K562 (cell line): ENCODE measurements around the gene PRSS27. TPM values are rescaled to one million over a fixed set of nuclear protein-coding genes. Genes with fewer than 3 reads are reported as not detected.

Experiments
- ATAC-seq: fragments of 200-7000 bp; cut with Tn5 transposase; 3 replicates; pipeline ENCODE4 v1.9.1; 2020; ENCODE audit warnings: moderate library complexity
- BruUV-seq: library from RNA; stranded (reverse); fragments of 400-500 nt; replicated peaks from 2 replicates; lab custom pipeline; 2021; lab: Mats Ljungman, UMichigan
- CTCF ChIA-PET: fragments of 300-600 bp; formaldehyde crosslinking; extraction: SDS; loops from one replicate; lab custom pipeline; 2021; ENCODE audit warnings: low intra/inter-chr PET ratio; lab: Yijun Ruan, JAX
- POLR2A ChIA-PET: fragments of 300-600, 350-650 bp; sonication (Branson Sonifier 250); formaldehyde crosslinking; extraction: SDS; loops from one replicate; lab custom pipeline; 2021; ENCODE audit warnings: antibody characterized with exemption, inconsistent platforms; lab: Yijun Ruan, JAX
- DNase-seq, 4 experiments: peaks; one replicate each; pipeline versions ENCODE4 v3.0.0 to v3.0.0-alpha.2; 2011 to 2018; ENCODE audit warnings: low spot score in 3 of 4, mixed read lengths in 3 of 4; ENCODE audit errors: extremely low read depth in 1 of 4
- FAIRE-seq: peaks from 2 replicates; lab custom pipeline; 2011; peaks lifted over from hg19 to GRCh38; lab: Jason Lieb, UNC
- H2AFZ ChIP-seq: 2 replicates; pipeline ENCODE4 v1.6.0; 2011; ENCODE audit warnings: low read depth, low read length, control low read depth, inconsistent platforms
- H3K27ac ChIP-seq: fragments of 200-600 bp; 3 replicates; pipeline ENCODE4 v1.8.0; 2011; ENCODE audit warnings: low read depth, mild to moderate bottlenecking, control low read depth, inconsistent platforms, low read length, moderate library complexity, mixed read lengths; ENCODE audit errors: extremely low read depth
- H3K27me3 ChIP-seq, 2 experiments: fragments of 300-600 bp in 1 of 2; 2 replicates in 1 of 2; 3 replicates in 1 of 2; pipeline versions ENCODE4 v1.6.0 to v1.8.0; 2011; ENCODE audit warnings: inconsistent platforms in 2 of 2, low read length in 2 of 2, mild to moderate bottlenecking in 1 of 2, mixed read lengths in 1 of 2, moderate library complexity in 1 of 2; ENCODE audit not compliant: control insufficient read depth in 2 of 2, insufficient read depth in 2 of 2
- H3K36me3 ChIP-seq: fragments of 300-600 bp; 3 replicates; pipeline ENCODE4 v1.8.0; 2011; ENCODE audit warnings: mild to moderate bottlenecking, low read length, inconsistent platforms; ENCODE audit not compliant: control insufficient read depth, insufficient read depth
- H3K4me1 ChIP-seq, 2 experiments: fragments of 200-600 bp in 1 of 2; replicated peaks in 1 of 2; 2 replicates in 1 of 2; 3 replicates in 1 of 2; pipeline versions ENCODE4 v1.5.1 to v1.8.0; 2011; ENCODE audit warnings: inconsistent platforms in 2 of 2, low read length in 2 of 2, mild to moderate bottlenecking in 1 of 2, mixed read lengths in 1 of 2, moderate library complexity in 1 of 2; ENCODE audit not compliant: control insufficient read depth in 2 of 2, insufficient read depth in 2 of 2
- H3K4me2 ChIP-seq: 2 replicates; pipeline ENCODE4 v1.6.1; 2011; ENCODE audit warnings: low read length, control low read depth, inconsistent platforms, mixed read lengths; ENCODE audit not compliant: insufficient read depth
- H3K4me3 ChIP-seq: fragments of 200-600 bp; sonication (generic), shearing (Covaris generic); 2 replicates; pipeline ENCODE4 v1.5.1; 2016; ENCODE audit warnings: control low read depth, inconsistent platforms
- H3K79me2 ChIP-seq: fragments of 200-600 bp; 3 replicates; pipeline ENCODE4 v1.8.0; 2011; ENCODE audit warnings: low read length, inconsistent platforms; ENCODE audit not compliant: control insufficient read depth, insufficient read depth
- H3K9ac ChIP-seq, 2 experiments: 2 replicates each; pipeline versions ENCODE4 v1.6.0 to v1.6.1; 2011; ENCODE audit warnings: low read depth in 2 of 2, low read length in 2 of 2, control low read depth in 1 of 2, inconsistent platforms in 1 of 2, mild to moderate bottlenecking in 1 of 2, mixed read lengths in 1 of 2; ENCODE audit not compliant: insufficient read depth in 1 of 2
- H3K9me1 ChIP-seq: one replicate; pipeline ENCODE4 v1.6.0; 2011; ENCODE audit warnings: inconsistent platforms, mild to moderate bottlenecking, low read length, moderate library complexity; ENCODE audit not compliant: control insufficient read depth, insufficient read depth
- H3K9me3 ChIP-seq: replicated peaks from 2 replicates; pipeline ENCODE4 v1.5.1; 2011; ENCODE audit warnings: low read depth, low read length, inconsistent platforms; ENCODE audit not compliant: control insufficient read depth, insufficient read depth
- H4K20me1 ChIP-seq: replicated peaks from 2 replicates; pipeline ENCODE4 v1.6.1; 2011; ENCODE audit warnings: low read length, inconsistent platforms, mixed read lengths; ENCODE audit not compliant: control insufficient read depth, insufficient read depth
- CLOCK ChIP-seq: fragments of 250-450 bp; sonication (Bioruptor Pico); IDR thresholded peaks from 2 replicates; pipeline ENCODE4 v1.4.0; 2020; ENCODE audit warnings: mild to moderate bottlenecking, moderate library complexity, borderline replicate concordance
- CREB3 ChIP-seq: fragments of 450-650 bp; conservative IDR thresholded peaks from 2 replicates; pipeline ENCODE4 v1.6.1; 2016; ENCODE audit warnings: missing genetic modification characterization, low read depth, mild to moderate bottlenecking, missing compliant biosample characterization, moderate library complexity
- ETS2 ChIP-seq: IDR thresholded peaks from 2 replicates; pipeline ENCODE4 v1.6.1; 2016; ENCODE audit warnings: borderline replicate concordance, missing genetic modification characterization, mild to moderate bottlenecking, moderate library complexity, missing compliant biosample characterization; ENCODE audit not compliant: poor library complexity, severe bottlenecking
- HOMEZ ChIP-seq: fragments of 250-450 bp; sonication (Bioruptor Pico); IDR thresholded peaks from 2 replicates; pipeline ENCODE4 v1.4.0; 2020; ENCODE audit warnings: mild to moderate bottlenecking, moderate library complexity
- NBN ChIP-seq: fragments of 450-650 bp; IDR thresholded peaks from 2 replicates; pipeline ENCODE4 v1.6.1; 2016; ENCODE audit warnings: low read depth, mild to moderate bottlenecking
- NFE2 ChIP-seq: IDR thresholded peaks from 2 replicates; pipeline ENCODE4 v1.6.1; 2014; ENCODE audit warnings: antibody characterized with exemption, low read depth
- NR4A1 ChIP-seq, 2 experiments: fragments of 250-450 bp in 1 of 2; fragments of 450-650 bp in 1 of 2; sonication (Bioruptor Pico) in 1 of 2; IDR thresholded peaks; 2 replicates each; pipeline versions ENCODE4 v1.4.0 to v1.6.1; 2016 to 2020; ENCODE audit warnings: mild to moderate bottlenecking in 2 of 2, missing compliant biosample characterization in 1 of 2, missing genetic modification characterization in 1 of 2, moderate library complexity in 1 of 2
- SREBF1 ChIP-seq: fragments of 150-350 bp; IDR thresholded peaks from 2 replicates; pipeline ENCODE4 v1.6.1; 2014; ENCODE audit warnings: antibody characterized with exemption, low read depth, low read length, borderline replicate concordance
- ZBTB17 ChIP-seq: fragments of 450-650 bp; formaldehyde crosslinking; IDR thresholded peaks from 2 replicates; pipeline ENCODE4 v1.4.0; 2020; ENCODE audit warnings: mild to moderate bottlenecking
- ZNF239 ChIP-seq: fragments of 250-450 bp; sonication (Bioruptor Pico); IDR thresholded peaks from 2 replicates; pipeline ENCODE4 v1.4.0; 2020; ENCODE audit warnings: mild to moderate bottlenecking
- ZNF445 ChIP-seq: fragments of 250-450 bp; sonication (Bioruptor Pico); IDR thresholded peaks from 2 replicates; pipeline ENCODE4 v1.4.0; 2020; ENCODE audit warnings: low read depth, mild to moderate bottlenecking, moderate library complexity
- ZNF695 ChIP-seq: fragments of 450-650 bp; formaldehyde crosslinking; IDR thresholded peaks from 2 replicates; pipeline ENCODE4 v1.4.0; 2020; ENCODE audit warnings: mild to moderate bottlenecking, moderate library complexity
- ZNF77 ChIP-seq: fragments of 250-450 bp; sonication (Bioruptor Pico); IDR thresholded peaks from 2 replicates; pipeline ENCODE4 v1.5.0; 2020
- WGBS: fragments of 100-300 bp; shearing (Covaris generic); methylation state at CpG from one replicate; pipeline ENCODE4 v1.1.6; 2016; ENCODE audit warnings: low coverage, mixed read lengths; ENCODE audit not compliant: insufficient coverage; ENCODE audit errors: missing lambda C conversion rate; 5-methylcytosine and 5-hydroxymethylcytosine counted together
- in situ Hi-C: fragments of 300-500 bp; cut with MboI; formaldehyde crosslinking; loops from 4 replicates; pipeline ENCODE4 v1.15.0; 2018; ENCODE audit warnings: inconsistent platforms, mixed read lengths
- intact Hi-C: fragments of 100-400 bp; cut with micrococcal nuclease; formaldehyde crosslinking; loops from 2 replicates; pipeline ENCODE4 v1.14.2; 2022
- polyA plus RNA-seq, 8 experiments: library from polyadenylated mRNA; depleted of rRNA in 4 of 8; stranded (reverse) in 5 of 8; unstranded in 3 of 8; fragments of >200 nt; fragmentation: Nextera tagmentation in 2 of 8; fragmentation: Illumina TruSeq in 1 of 8; extraction: Ambion mirVana in 2 of 8; extraction: Trizol in 1 of 8; gene quantifications; 2 replicates each; pipeline versions ENCODE4 v1.2.1 to v1.2.3, GENCODE V29; 2011 to 2014; ENCODE audit warnings: inconsistent platforms in 1 of 8, missing spikeins in 1 of 8
- total RNA-seq, 7 experiments: library from RNA; depleted of rRNA in 6 of 7; stranded (reverse); fragments of >200 nt in 6 of 7; fragmentation: Illumina TruSeq in 2 of 7; extraction: Trizol in 2 of 7; gene quantifications; 2 replicates each; pipeline versions ENCODE4 v1.2.1 to v1.2.3, GENCODE V29; 2011 to 2021; ENCODE audit warnings: low replicate concordance in 1 of 7
- TF ChIP-seq, protein P1 (sequence below): fragments of 250-450 bp; sonication (Bioruptor Pico); IDR thresholded peaks from 2 replicates; pipeline ENCODE4 v1.8.0; 2021; ENCODE audit warnings: moderate library complexity, mild to moderate bottlenecking, inconsistent platforms

Gene PRSS27
- total and polyA plus RNA-seq, 9 of the 15 experiments (the other 6 are each of a cell fraction or from before 2014, with no cell fraction given): 0.09 to 0.20 (median 0.17) TPM; not detected in 5

GRCh38 chr16:2701272-2701671, 18.8 kb downstream of the PRSS27 start:
- Histone ChIP-seq H3K4me3 (no peak overlapping the region), H3K9me1 (peaks cover 2% of the 10 kb centered on the region), H3K79me2 (no peaks in the 10 kb centered on the region), H2AFZ (no peak overlapping the region), H3K36me3 (peaks cover 81% of the 10 kb centered on the region; the same call in 2 of the 3 replicates), H3K9ac (no peak overlapping the region; a peak in 1 of 4 replicates)
- in situ Hi-C loops: no loop called here
- CTCF ChIA-PET: no interaction called here
- FAIRE-seq: no peak
- POLR2A ChIA-PET: interaction anchor here (1.5 kb wide), 1 partner anchor 19 kb away, joined by 4 read pairs; the partner anchor contains the start of gene KCTD5
- TF ChIP-seq SREBF1 (no peak), ZNF695 (CRISPR knock-in tag) (no peak), ZBTB17 (CRISPR knock-in tag) (no peak), ETS2 (tag) (no peak), HOMEZ (CRISPR knock-in tag) (no peak), ZNF445 (CRISPR knock-in tag) (no peak), NBN (no peak), NR4A1 (CRISPR knock-in tag; IDR thresholded peaks at IDR 0.05) (no peak), NR4A1 (tag; IDR thresholded peaks at IDR 0.05) (no peak), CLOCK (CRISPR knock-in tag) (no peak), ZNF77 (CRISPR knock-in tag) (no peak), ZNF239 (CRISPR knock-in tag) (no peak), NFE2 (no peak), CREB3 (tag) (no peak)
- TF ChIP-seq, protein P1, sequence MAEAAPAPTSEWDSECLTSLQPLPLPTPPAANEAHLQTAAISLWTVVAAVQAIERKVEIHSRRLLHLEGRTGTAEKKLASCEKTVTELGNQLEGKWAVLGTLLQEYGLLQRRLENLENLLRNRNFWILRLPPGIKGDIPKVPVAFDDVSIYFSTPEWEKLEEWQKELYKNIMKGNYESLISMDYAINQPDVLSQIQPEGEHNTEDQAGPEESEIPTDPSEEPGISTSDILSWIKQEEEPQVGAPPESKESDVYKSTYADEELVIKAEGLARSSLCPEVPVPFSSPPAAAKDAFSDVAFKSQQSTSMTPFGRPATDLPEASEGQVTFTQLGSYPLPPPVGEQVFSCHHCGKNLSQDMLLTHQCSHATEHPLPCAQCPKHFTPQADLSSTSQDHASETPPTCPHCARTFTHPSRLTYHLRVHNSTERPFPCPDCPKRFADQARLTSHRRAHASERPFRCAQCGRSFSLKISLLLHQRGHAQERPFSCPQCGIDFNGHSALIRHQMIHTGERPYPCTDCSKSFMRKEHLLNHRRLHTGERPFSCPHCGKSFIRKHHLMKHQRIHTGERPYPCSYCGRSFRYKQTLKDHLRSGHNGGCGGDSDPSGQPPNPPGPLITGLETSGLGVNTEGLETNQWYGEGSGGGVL (CRISPR knock-in tag): no peak
- TF ChIP-seq, all 486 proteins: peak for 0
- no peak for DNase-seq
- Histone ChIP-seq H3K27ac (no peak overlapping the region), H3K4me2 (no peak overlapping the region), H3K4me1 (peaks cover 0 to 33% of the 10 kb centered on the region in 2 experiments; a peak in 1 of 5 replicates), H3K27me3 (no peaks in the 10 kb centered on the region), H3K9me3 (no peaks in the 10 kb centered on the region), H4K20me1 (no peaks in the 10 kb centered on the region; the same call in 1 of the 2 replicates)
- ATAC-seq: no peak
- 95% methylated on average over 14 of the region's 15 CpGs for WGBS
- no TSS peak for BruUV-seq
- intact Hi-C loops: no loop called here
